ENCODE results near the gene TRIM37. TPM values are rescaled to one million over a fixed set of nuclear protein-coding genes. Genes with fewer than 3 reads are reported as not detected.

The TRIM37 gene
- total RNA-seq, 1 donor from 2014 or later: 25.4 TPM

GRCh38 chr17:59124665-59125064 is 18.0 kb upstream of the TRIM37 start:
- H3K4me3 Mint-ChIP-seq (ENCODE audit: unreplicated experiment): no peak overlapping the region
- H3K4me1 Mint-ChIP-seq (ENCODE audit: low read depth, unreplicated experiment): no peaks in the 10 kb centered on the region
- Histone ChIP-seq H3K4me2 (ENCODE audit: low read length) (no peak overlapping the region), H3K9ac (ENCODE audit: low read length) (no peak overlapping the region), H3K4me1 (ENCODE audit: insufficient read depth, low read length) (no peaks in the 10 kb centered on the region), H3K36me3 (ENCODE audit: insufficient read depth, low read length) (peaks cover 4% of the 10 kb centered on the region), H4K20me1 (ENCODE audit: insufficient read depth, low read length) (peaks cover 8% of the 10 kb centered on the region), H3K27ac (ENCODE audit: low read depth, low read length) (no peak overlapping the region), H3K4me3 (ENCODE audit: insufficient read depth, low read depth, low read length) (no peak overlapping the region), H3K27me3 (ENCODE audit: insufficient read depth, low read length) (no peaks in the 10 kb centered on the region), H3K79me2 (ENCODE audit: insufficient read depth, low read length) (peaks cover 66% of the 10 kb centered on the region), H3K9me3 (ENCODE audit: insufficient read depth, low read depth, low read length) (no peaks in the 10 kb centered on the region), H2AFZ (ENCODE audit: low read depth, low read length) (no peak overlapping the region)
- no peak for FAIRE-seq
- peaks cover 3% of the 10 kb centered on the region for H3K36me3 Mint-ChIP-seq (ENCODE audit: low read depth, unreplicated experiment)
- DNase-seq (ENCODE audit: low read depth): no peak
- no peak overlapping the region for H3K27ac Mint-ChIP-seq (ENCODE audit: unreplicated experiment)
- TF ChIP-seq EZH2 (IDR thresholded peaks at IDR 0.05; ENCODE audit: insufficient read depth, low read length) (no peak), CTCF (IDR thresholded peaks at IDR 0.05; ENCODE audit: insufficient read depth, low read depth, low read length) (no peak)
- H3K9me3 Mint-ChIP-seq (ENCODE audit: unreplicated experiment): no peaks in the 10 kb centered on the region
- no peaks in the 10 kb centered on the region for H3K27me3 Mint-ChIP-seq (ENCODE audit: low read depth, unreplicated experiment)

GRCh38 chr17:59121901-59122480 is 15.3 kb upstream of the TRIM37 start:
- Mint-ChIP-seq H3K27ac (ENCODE audit: unreplicated experiment) (no peak overlapping the region), H3K36me3 (ENCODE audit: low read depth, unreplicated experiment) (peaks cover 3% of the 10 kb centered on the region)
- H3K9me3 ChIP-seq (ENCODE audit: insufficient read depth, low read depth, low read length): no peaks in the 10 kb centered on the region

More at GRCh38 chr17:59121901-59122480, 15.3 kb upstream of the TRIM37 start:
- no peak for FAIRE-seq
- H3K9ac ChIP-seq (ENCODE audit: low read length): no peak overlapping the region
- peaks cover 72% of the 10 kb centered on the region for H3K79me2 ChIP-seq (ENCODE audit: insufficient read depth, low read length)
- H3K4me2 ChIP-seq (ENCODE audit: low read length): no peak overlapping the region
- H3K36me3 ChIP-seq (ENCODE audit: insufficient read depth, low read length): peaks cover 17% of the 10 kb centered on the region
- no peaks in the 10 kb centered on the region for H3K27me3 ChIP-seq (ENCODE audit: insufficient read depth, low read length)
- no peak overlapping the region for H3K27ac ChIP-seq (ENCODE audit: low read depth, low read length)
- H4K20me1 ChIP-seq (ENCODE audit: insufficient read depth, low read length): peaks cover 3% of the 10 kb centered on the region
- DNase-seq (ENCODE audit: low read depth): no peak
- no peak overlapping the region for H2AFZ ChIP-seq (ENCODE audit: low read depth, low read length)
- H3K4me1 ChIP-seq (ENCODE audit: insufficient read depth, low read length): no peaks in the 10 kb centered on the region
- Mint-ChIP-seq H3K27me3 (ENCODE audit: low read depth, unreplicated experiment) (no peaks in the 10 kb centered on the region), H3K9me3 (ENCODE audit: unreplicated experiment) (no peaks in the 10 kb centered on the region), H3K4me1 (ENCODE audit: low read depth, unreplicated experiment) (no peaks in the 10 kb centered on the region), H3K4me3 (ENCODE audit: unreplicated experiment) (no peak overlapping the region)
- no peak overlapping the region for H3K4me3 ChIP-seq (ENCODE audit: insufficient read depth, low read depth, low read length)
- TF ChIP-seq EZH2 (IDR thresholded peaks at IDR 0.05; ENCODE audit: insufficient read depth, low read length) (no peak), CTCF (IDR thresholded peaks at IDR 0.05; ENCODE audit: insufficient read depth, low read depth, low read length) (no peak)

All from astrocyte (in vitro differentiated cells and primary cell).